Measurements from ENCODE around the gene LRRC8E. TPM values are rescaled to one million over a fixed set of nuclear protein-coding genes. Genes with fewer than 3 reads are reported as not detected.

LRRC8E gene
- not detected for total RNA-seq

DNA sequence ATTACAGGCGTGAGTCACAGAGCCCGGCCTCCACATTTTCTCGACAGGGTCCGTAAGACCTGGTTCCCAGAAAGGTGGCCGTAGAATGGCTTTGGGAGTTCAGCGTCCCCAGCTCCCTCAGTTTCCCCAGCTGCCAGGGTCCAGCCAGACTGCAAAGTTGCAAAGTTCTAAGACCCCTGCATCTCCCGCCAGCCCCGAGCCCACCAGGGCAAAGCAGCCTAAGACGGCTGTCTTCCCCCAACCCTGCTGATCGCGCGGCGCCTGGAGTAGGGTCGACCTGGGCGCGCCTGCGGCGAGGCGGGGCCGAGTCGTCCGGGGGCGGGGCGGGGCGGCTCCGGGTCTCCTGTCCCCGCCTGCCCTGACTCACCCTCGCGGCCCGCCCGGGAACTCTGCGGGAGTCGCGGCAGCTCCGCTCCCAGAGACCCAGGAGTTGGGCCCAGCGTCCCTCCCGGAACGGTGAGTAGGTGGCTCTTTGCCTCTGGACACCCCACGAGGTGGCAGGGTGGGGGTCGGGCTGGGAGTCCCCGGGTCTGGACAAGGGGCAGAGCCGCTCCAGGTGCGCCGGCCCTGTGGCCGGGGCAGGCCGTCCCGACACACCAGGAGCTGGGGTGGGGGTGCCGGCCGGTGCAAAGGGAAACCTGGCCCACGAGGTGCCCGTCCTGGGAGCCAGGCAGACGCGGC, at the start of gene LRRC8E:
TSS of gene LRRC8E (plus strand) at position 366 of the 681 bp plus-strand sequence. CDS start 7,094 bp downstream, outside the sequence.
- Mint-ChIP-seq H3K4me3 (peak within 1 kb of the TSS in 1 of 2 donors; percentile 40), H3K9me3 (no peaks in the 10 kb centered on the region), H3K4me1 (ENCODE audit: low read depth) (no peaks in the 10 kb centered on the region), H3K27ac (no peak within 1 kb of the TSS), H3K27me3 (ENCODE audit: low read depth) (peaks cover 15% of the 10 kb centered on the region), H3K36me3 (ENCODE audit: insufficient read depth in 2 of 2) (no peaks in the 10 kb centered on the region)
- peak; percentile 48 to 54 for DNase-seq
- ATAC-seq (replicated peaks in 1 of 2): peak; percentile 78 to 88

DNA sequence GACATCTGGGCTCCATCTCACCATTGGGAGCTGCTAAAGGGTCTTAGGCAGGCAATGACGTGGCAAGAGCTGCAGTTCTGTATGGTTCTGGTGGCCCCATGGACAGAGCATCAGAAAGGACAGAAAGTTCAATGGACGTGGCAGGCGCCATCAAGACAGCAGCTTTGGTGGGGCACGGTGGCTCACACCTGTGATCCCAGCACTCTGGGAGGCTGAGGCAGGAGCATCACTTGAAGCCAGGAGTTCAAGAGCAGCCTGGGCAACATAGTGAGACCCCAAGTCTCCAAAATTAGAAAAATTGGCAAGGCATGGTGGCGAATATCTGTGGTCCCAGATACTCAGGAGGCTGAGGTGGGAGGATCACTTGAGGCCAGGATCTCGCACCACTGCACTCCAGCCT, 48.8 kb upstream of the LRRC8E start:
- Mint-ChIP-seq H3K4me3 (no peak overlapping the region), H3K36me3 (ENCODE audit: insufficient read depth in 2 of 2) (no peaks in the 10 kb centered on the region), H3K27ac (no peak overlapping the region), H3K9me3 (no peaks in the 10 kb centered on the region), H3K4me1 (ENCODE audit: low read depth) (no peaks in the 10 kb centered on the region), H3K27me3 (ENCODE audit: low read depth) (no peaks in the 10 kb centered on the region)
- no peak for ATAC-seq (replicated peaks in 1 of 2)
- DNase-seq: no peak

DNA sequence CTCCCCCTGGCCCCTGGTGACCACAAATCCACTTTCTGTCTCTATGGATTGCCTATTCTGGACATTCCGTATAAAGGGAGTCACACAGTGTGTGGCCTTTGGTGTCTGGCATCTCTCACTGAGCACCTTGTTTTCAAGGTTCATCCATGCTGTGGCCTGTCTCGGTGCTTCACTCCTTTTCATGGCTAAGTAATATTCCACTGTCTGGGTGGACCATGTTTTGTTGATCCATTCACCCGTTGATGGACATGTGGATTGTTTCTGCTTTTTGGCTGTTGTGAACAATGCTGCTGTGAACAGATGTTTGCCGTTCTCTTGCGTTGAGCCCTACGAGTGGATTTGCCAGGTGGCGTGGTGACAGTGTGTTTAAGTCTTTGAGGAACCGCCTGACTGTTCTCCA, 47.7 kb upstream of the LRRC8E start:
- H3K36me3 Mint-ChIP-seq (ENCODE audit: insufficient read depth in 2 of 2): no peaks in the 10 kb centered on the region
- no peak overlapping the region for H3K4me3 Mint-ChIP-seq
- H3K27ac Mint-ChIP-seq: no peak overlapping the region
- H3K4me1 Mint-ChIP-seq (ENCODE audit: low read depth): no peaks in the 10 kb centered on the region
- no peaks in the 10 kb centered on the region for H3K27me3 Mint-ChIP-seq (ENCODE audit: low read depth)
- DNase-seq (no peak), ATAC-seq (replicated peaks in 1 of 2) (no peak)
- no peaks in the 10 kb centered on the region for H3K9me3 Mint-ChIP-seq

DNA sequence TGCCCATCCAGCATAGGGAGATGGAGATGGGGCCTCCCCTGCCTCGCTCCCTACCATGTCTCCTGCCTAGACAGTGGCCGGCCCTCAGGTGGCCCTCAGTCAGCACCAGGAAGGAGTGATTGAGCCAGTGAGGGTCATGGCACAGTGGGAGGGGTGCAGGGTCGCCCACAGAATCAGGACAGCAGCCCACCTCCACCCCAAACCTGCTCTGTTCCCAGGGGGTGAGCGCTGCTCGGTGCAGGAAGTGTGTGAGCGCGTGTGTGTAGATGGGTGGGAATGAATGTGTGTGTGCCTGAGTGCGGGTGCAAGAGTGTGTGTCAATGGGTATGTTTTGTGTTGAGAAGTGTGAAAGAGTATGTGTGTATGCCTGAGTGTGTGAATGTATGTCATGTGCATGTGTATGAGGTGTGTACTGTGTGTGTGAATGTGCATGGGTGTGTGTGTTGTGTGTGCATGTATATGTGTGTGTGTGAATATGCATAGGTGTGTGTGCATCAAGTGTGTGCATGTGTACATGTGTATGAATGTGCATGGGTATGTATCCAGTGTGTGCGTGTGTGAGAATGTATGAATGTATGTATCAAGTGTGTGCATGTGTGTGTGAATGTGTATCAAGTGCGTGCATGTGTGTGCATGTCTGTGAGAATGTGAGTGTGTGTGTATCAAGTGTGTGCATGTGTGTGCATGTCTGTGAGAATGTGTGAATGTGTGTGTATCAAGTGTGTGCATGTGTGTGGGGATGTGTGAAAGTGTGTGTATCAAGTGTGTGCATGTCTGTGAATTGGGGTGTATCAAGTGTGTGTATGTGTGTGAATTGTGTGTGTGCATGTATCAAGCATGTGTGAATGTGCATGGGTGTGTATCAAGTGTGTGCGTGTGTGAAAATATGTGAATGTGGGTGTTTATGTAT, 46.3 kb upstream of the LRRC8E start:
- Mint-ChIP-seq H3K27me3 (ENCODE audit: low read depth) (no peaks in the 10 kb centered on the region), H3K4me1 (ENCODE audit: low read depth) (no peaks in the 10 kb centered on the region), H3K9me3 (no peaks in the 10 kb centered on the region), H3K36me3 (ENCODE audit: insufficient read depth in 2 of 2) (no peaks in the 10 kb centered on the region), H3K27ac (no peak overlapping the region), H3K4me3 (no peak overlapping the region)
- DNase-seq (no peak), ATAC-seq (replicated peaks in 1 of 2) (no peak)

DNA sequence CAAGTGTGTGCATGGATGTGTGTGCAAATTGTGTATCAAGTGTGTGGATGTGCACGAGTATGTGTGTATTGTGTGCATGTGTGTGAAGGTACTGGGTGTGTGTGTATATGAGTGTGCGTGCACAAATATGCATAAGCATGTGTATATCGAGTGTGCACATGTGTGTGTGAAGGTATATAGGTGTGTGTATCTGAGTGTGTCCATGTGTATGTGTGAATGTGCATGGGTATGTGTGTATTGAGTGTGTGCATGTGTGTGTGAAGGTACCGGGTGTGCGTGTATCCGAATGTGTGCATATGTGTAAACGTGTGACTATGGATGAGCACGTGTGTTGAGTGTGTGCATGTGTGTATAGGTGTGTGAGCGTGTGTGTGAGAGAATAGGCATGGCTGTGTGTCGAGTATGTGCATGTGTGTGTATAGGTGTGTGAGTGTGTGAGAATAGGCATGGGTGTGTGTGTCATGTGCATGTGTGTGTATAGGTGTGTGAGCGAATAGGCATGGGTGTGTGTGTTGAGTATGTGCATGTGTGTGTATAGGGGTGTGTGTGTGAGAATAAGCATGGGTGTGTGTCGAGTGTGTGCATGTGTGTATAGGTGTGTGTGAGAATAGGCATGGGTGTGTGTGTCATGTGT, 45.5 kb upstream of the LRRC8E start:
- Mint-ChIP-seq H3K4me1 (ENCODE audit: low read depth) (no peaks in the 10 kb centered on the region), H3K36me3 (ENCODE audit: insufficient read depth in 2 of 2) (no peaks in the 10 kb centered on the region), H3K27ac (no peak overlapping the region), H3K4me3 (no peak overlapping the region), H3K27me3 (ENCODE audit: low read depth) (no peaks in the 10 kb centered on the region), H3K9me3 (no peaks in the 10 kb centered on the region)
- DNase-seq (no peak), ATAC-seq (replicated peaks in 1 of 2) (no peak)

DNA sequence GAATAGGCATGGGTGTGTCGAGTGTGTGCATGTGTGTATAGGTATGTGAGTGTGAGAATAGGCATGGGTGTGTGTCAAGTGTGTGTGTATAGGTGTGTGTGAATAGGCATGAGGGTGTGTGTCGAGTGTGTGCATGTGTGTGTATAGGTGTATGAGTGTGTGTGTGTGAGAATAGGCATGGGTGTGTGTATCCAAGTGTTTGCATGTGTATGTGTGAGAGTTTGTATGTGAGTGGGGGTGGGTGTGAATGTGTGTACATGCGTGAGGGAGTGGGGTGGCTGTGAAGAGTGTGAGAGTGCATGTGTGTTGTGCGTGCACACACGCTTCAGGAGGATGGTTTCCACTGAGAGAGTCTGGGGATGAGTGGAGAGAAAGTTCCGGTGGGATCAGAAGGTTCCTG, 44.8 kb upstream of the LRRC8E start:
- H3K36me3 Mint-ChIP-seq (ENCODE audit: insufficient read depth in 2 of 2): no peaks in the 10 kb centered on the region
- no peaks in the 10 kb centered on the region for H3K27me3 Mint-ChIP-seq (ENCODE audit: low read depth)
- ATAC-seq (replicated peaks in 1 of 2) (no peak), DNase-seq (no peak)
- no peak overlapping the region for H3K27ac Mint-ChIP-seq
- H3K4me1 Mint-ChIP-seq (ENCODE audit: low read depth): no peaks in the 10 kb centered on the region
- H3K4me3 Mint-ChIP-seq: no peak overlapping the region
- H3K9me3 Mint-ChIP-seq: no peaks in the 10 kb centered on the region

DNA sequence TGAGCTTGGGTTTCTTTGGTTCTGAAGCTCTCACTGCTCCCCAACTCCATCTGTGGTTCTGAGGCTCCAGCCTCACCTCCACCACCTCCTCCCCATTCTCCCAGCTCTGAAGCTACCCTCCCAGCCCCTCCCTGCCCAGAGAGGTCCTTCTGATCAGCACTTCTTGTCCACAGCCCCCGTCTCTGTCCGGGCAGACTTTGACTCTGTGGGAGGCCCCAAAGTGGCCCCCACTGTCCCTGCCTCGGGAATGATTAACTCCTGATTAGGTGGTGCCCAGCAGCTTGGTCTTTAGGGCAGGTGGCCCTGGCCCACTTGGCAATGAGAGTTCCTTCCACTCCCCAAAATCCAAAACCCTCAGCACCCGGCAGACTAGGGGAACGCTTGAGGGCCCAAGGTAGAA, 43.9 kb upstream of the LRRC8E start:
- H3K27ac Mint-ChIP-seq: no peak overlapping the region
- H3K27me3 Mint-ChIP-seq (ENCODE audit: low read depth): no peaks in the 10 kb centered on the region
- no peak overlapping the region for H3K4me3 Mint-ChIP-seq
- H3K36me3 Mint-ChIP-seq (ENCODE audit: insufficient read depth in 2 of 2): no peaks in the 10 kb centered on the region
- H3K9me3 Mint-ChIP-seq: no peaks in the 10 kb centered on the region
- no peaks in the 10 kb centered on the region for H3K4me1 Mint-ChIP-seq (ENCODE audit: low read depth)
- DNase-seq: no peak
- no peak for ATAC-seq (replicated peaks in 1 of 2)

DNA sequence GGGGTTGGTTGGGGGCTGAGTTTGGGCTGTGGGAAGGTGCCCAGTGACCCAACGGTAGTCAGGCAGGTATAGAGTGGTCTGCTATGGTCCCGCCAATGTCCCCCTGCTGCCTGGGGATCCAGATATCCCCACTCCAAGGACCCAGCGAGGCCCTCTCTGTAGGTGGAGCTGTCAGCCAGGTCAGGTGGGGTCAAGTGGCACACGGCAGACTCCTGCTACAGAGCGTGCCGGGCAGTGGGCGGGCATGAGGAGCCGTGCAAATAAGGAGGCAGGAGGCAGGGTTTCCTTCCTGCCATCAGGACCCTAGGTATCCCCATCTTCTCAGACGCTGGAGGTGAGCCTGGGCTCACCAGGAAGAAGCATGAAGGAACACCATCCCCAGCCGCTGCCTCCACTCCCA, 43.4 kb upstream of the LRRC8E start:
- Mint-ChIP-seq H3K27ac (no peak overlapping the region), H3K36me3 (ENCODE audit: insufficient read depth in 2 of 2) (no peaks in the 10 kb centered on the region), H3K9me3 (no peaks in the 10 kb centered on the region), H3K27me3 (ENCODE audit: low read depth) (no peaks in the 10 kb centered on the region), H3K4me1 (ENCODE audit: low read depth) (no peaks in the 10 kb centered on the region), H3K4me3 (no peak overlapping the region)
- ATAC-seq (replicated peaks in 1 of 2) (no peak), DNase-seq (no peak)

DNA sequence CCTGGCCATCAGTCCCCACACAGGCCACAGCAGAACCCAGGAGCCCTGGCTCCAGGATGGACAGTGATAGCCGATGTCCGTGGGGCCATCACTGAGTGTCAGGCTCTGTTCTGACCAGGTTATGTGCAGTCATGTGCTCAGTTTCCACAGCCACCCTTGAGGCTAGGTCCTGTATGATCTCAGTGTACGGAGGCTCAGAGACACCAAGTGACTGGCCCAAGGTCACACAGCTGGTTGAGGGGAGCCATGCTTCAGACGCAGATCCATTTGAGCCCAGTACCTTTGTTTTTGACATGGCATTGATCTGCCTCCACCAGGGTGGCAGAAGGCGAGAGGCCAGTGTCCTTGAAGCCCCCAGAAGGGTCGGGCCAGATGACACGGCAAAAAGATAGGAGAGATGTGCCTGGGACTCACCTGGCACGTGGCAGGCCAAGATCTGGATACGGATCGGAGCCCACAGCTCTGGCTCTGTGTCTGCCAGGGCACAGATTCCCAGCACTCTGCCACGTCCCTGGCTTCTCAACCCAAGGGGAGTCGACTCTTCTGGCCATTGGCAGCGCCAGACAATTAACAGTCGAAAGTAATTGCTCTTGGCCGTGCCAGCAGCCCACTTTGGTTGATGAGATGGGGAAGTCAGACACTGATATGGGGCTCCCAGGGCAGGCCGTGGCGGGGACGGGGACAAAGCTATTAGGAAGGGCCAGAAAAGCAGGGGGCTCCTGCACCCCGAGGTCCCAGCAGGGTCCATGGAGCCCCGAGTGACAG, 42.7 kb upstream of the LRRC8E start:
- no peaks in the 10 kb centered on the region for H3K27me3 Mint-ChIP-seq (ENCODE audit: low read depth)

DNA sequence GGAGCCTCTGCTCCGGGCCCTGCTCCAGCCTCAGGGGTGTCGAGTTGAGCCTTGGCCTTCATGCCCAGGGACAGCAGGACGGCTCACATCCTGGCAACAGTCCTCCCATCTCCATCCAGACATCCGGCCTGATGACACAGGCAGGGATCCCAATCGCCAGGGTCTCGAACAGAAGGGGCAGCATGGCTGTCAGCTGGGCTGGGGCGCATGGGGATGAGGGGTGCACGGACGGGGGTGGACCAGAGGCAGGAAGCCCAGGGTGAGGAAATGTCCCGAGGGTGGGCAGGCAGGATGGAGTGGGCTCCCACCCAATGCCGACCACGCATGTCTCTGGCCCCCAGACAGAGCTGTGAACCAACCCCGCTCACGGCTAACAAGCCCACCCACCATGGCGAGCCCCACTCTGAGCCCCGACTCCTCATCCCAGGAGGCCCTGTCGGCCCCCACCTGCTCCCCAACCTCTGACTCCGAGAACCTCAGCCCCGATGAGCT, 42.1 kb upstream of the LRRC8E start:
- DNase-seq (no peak), ATAC-seq (replicated peaks in 1 of 2) (no peak)
- Mint-ChIP-seq H3K27me3 (ENCODE audit: low read depth) (no peaks in the 10 kb centered on the region), H3K27ac (no peak overlapping the region), H3K36me3 (ENCODE audit: insufficient read depth in 2 of 2) (no peaks in the 10 kb centered on the region), H3K4me1 (ENCODE audit: low read depth) (no peaks in the 10 kb centered on the region), H3K4me3 (no peak overlapping the region), H3K9me3 (no peaks in the 10 kb centered on the region)

More for the DNA sequence above, 42.7 kb upstream of the LRRC8E start:
- no peaks in the 10 kb centered on the region for H3K4me1 Mint-ChIP-seq (ENCODE audit: low read depth)
- DNase-seq (no peak), ATAC-seq (replicated peaks in 1 of 2) (no peak)
- no peaks in the 10 kb centered on the region for H3K9me3 Mint-ChIP-seq
- no peak overlapping the region for H3K4me3 Mint-ChIP-seq
- H3K36me3 Mint-ChIP-seq (ENCODE audit: insufficient read depth in 2 of 2): no peaks in the 10 kb centered on the region
- no peak overlapping the region for H3K27ac Mint-ChIP-seq

DNA sequence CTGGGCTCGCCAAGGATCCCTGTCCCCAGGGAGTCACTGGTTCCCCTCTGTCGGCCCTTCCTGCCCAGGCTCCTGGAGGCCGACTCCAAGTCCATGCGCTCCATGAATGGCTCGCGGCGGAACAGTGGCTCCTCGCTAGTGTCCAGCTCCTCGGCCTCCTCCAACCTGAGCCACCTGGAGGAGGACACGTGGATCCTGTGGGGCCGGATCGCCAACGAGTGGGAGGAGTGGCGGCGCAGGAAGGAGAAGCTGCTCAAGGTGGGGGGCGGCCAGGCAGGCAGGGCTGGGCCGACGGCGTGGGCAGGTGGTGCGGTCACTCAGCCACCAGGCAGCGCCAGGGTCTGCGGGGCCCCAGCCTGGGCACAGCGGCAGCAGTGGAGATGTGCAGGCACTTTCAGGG, 40.6 kb upstream of the LRRC8E start:
- no peak overlapping the region for H3K27ac Mint-ChIP-seq
- DNase-seq (no peak), ATAC-seq (replicated peaks in 1 of 2) (no peak)
- no peaks in the 10 kb centered on the region for H3K4me1 Mint-ChIP-seq (ENCODE audit: low read depth)
- no peaks in the 10 kb centered on the region for H3K27me3 Mint-ChIP-seq (ENCODE audit: low read depth)
- no peaks in the 10 kb centered on the region for H3K9me3 Mint-ChIP-seq
- no peak overlapping the region for H3K4me3 Mint-ChIP-seq
- H3K36me3 Mint-ChIP-seq (ENCODE audit: insufficient read depth in 2 of 2): no peaks in the 10 kb centered on the region

DNA sequence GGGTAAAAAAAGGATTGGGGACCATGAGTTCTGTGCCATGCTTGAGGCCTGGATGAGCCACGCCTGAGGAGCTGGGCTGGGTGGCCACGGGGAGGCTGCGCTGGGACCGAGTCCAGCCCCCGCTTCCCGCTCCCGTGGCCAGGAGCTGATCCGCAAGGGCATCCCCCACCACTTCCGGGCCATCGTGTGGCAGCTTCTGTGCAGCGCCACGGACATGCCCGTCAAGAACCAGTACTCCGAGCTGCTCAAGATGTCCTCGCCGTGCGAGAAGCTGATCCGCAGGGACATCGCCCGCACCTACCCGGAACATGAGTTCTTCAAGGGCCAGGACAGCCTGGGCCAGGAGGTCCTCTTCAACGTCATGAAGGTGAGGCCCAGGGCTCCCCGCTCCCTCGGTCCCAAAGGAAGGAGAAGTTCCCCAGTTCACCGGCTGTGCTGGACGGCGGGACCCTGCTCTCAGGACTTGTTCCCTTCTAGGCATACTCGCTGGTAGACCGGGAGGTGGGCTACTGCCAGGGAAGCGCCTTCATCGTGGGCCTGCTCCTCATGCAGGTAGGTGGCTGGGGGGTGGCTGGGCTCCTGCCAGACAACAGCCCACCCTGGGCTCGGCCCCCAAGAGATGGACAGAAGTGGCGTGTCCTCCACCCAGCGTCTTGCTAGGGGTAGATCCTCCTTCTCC, 39.4 kb upstream of the LRRC8E start:
- Mint-ChIP-seq H3K4me3 (no peak overlapping the region), H3K9me3 (no peaks in the 10 kb centered on the region), H3K4me1 (ENCODE audit: low read depth) (peaks cover 9% of the 10 kb centered on the region), H3K36me3 (ENCODE audit: insufficient read depth in 2 of 2) (no peaks in the 10 kb centered on the region), H3K27me3 (ENCODE audit: low read depth) (no peaks in the 10 kb centered on the region), H3K27ac (no peak overlapping the region)
- ATAC-seq (replicated peaks in 1 of 2) (no peak), DNase-seq (no peak)

All from activated T-cell treated with anti-CD3 and anti-CD28 coated beads, Interleukin-2, amount 50 U/mL, for 72 hours (primary cell).